A549 (cell line): ENCODE results near the gene LGR6. TPM values are rescaled to one million over a fixed set of nuclear protein-coding genes. Genes with fewer than 3 reads are reported as not detected.

Experiments used
- ATAC-seq, 2 experiments: fragments of 200-7000 bp in 1 of 2; fragments of >200 bp in 1 of 2; cut with Nextera tagmentation in 1 of 2; cut with Tn5 transposase in 1 of 2; 3 replicates each; pipeline versions ENCODE4 v1.8.0 to v1.9.1; 2018 to 2020; ENCODE audit warnings: mild to moderate bottlenecking in 1 of 2, moderate library complexity in 1 of 2
- CTCF ChIA-PET: fragments of 300-600 bp; sonication (Branson Sonifier 250); formaldehyde crosslinking; extraction: SDS; loops from one replicate; lab custom pipeline; 2021; ENCODE audit warnings: antibody characterized with exemption, inconsistent platforms; lab: Yijun Ruan, JAX
- POLR2A ChIA-PET: fragments of 350-600 bp; formaldehyde crosslinking; extraction: SDS; loops from one replicate; lab custom pipeline; 2021; ENCODE audit warnings: antibody characterized with exemption, inconsistent platforms; lab: Yijun Ruan, JAX
- DNase-seq, 2 experiments: peaks; one replicate each; pipeline versions ENCODE4 v3.0.0 to v3.0.0-alpha.2; 2011 to 2016; ENCODE audit warnings: low read depth in 1 of 2, low spot score in 1 of 2
- FAIRE-seq: peaks from 2 replicates; lab custom pipeline; 2011; peaks lifted over from hg19 to GRCh38; lab: Jason Lieb, UNC
- H3K27ac ChIP-seq, 2 experiments: fragments of >200 bp; sonication (Bioruptor Twin); formaldehyde crosslinking; 3 replicates each; pipeline ENCODE4 v1.5.1; 2016 to 2017
- H3K4me1 ChIP-seq: fragments of >200 bp; sonication (Bioruptor Twin); formaldehyde crosslinking; 3 replicates; pipeline ENCODE4 v1.6.1; 2016
- H3K4me2 ChIP-seq: fragments of >200 bp; sonication (Bioruptor Twin); formaldehyde crosslinking; 3 replicates; pipeline ENCODE4 v1.6.1; 2016
- H3K4me3 ChIP-seq: fragments of >200 bp; sonication (Bioruptor Twin); formaldehyde crosslinking; 3 replicates; pipeline ENCODE4 v1.5.1; 2016
- H3K9me3 ChIP-seq: fragments of >200 bp; sonication (Bioruptor Twin); formaldehyde crosslinking; 3 replicates; pipeline ENCODE4 v1.6.1; 2016
- CHD2 ChIP-seq: fragments of 150-350 bp; IDR thresholded peaks from 2 replicates; pipeline ENCODE4 v1.6.1; 2014; ENCODE audit warnings: low read length; ENCODE audit not compliant: partially characterized antibody
- FOSB ChIP-seq: fragments of 250-450 bp; sonication (Bioruptor Pico); IDR thresholded peaks from 2 replicates; pipeline ENCODE4 v1.5.0; 2020; ENCODE audit warnings: mild to moderate bottlenecking, moderate library complexity
- GATA3 ChIP-seq: IDR thresholded peaks from 2 replicates; pipeline ENCODE4 v1.6.1; 2012; ENCODE audit warnings: borderline replicate concordance
- HES2 ChIP-seq: fragments of >200 bp; sonication (Bioruptor Twin); formaldehyde crosslinking; IDR thresholded peaks from 2 replicates; pipeline ENCODE4 v1.6.1; 2016
- HMGXB4 ChIP-seq: fragments of 250-450 bp; sonication (Bioruptor Pico); IDR thresholded peaks from 2 replicates; pipeline ENCODE4 v1.5.0; 2021; ENCODE audit warnings: mild to moderate bottlenecking, moderate library complexity, borderline replicate concordance
- HOXB13 ChIP-seq: fragments of 250-450 bp; sonication (Bioruptor Pico); IDR thresholded peaks from 2 replicates; pipeline ENCODE4 v1.5.0; 2020; ENCODE audit warnings: low read depth, mild to moderate bottlenecking, moderate library complexity
- JUN ChIP-seq, 2 experiments: fragments of >200 bp; sonication (Bioruptor Twin); formaldehyde crosslinking; IDR thresholded peaks; 2 replicates in 1 of 2; 3 replicates in 1 of 2; pipeline ENCODE4 v1.6.1; 2016 to 2017
- KDM1A ChIP-seq: fragments of 200-600 bp; sonication (generic); IDR thresholded peaks from 2 replicates; pipeline ENCODE4 v1.6.1; 2016; ENCODE audit warnings: low read depth, mild to moderate bottlenecking
- MAFK ChIP-seq: fragments of 450-650 bp; IDR thresholded peaks from 2 replicates; pipeline ENCODE4 v1.6.1; 2014; ENCODE audit not compliant: partially characterized antibody
- MAZ ChIP-seq: fragments of 150-350 bp; IDR thresholded peaks from 2 replicates; pipeline ENCODE4 v1.6.1; 2014; ENCODE audit warnings: antibody characterized with exemption, low read depth, low read length, borderline replicate concordance
- MYC ChIP-seq: IDR thresholded peaks from 2 replicates; pipeline ENCODE4 v1.6.1; 2012; ENCODE audit warnings: mild to moderate bottlenecking, inconsistent platforms, low read length, improper control_type of control experiment, borderline replicate concordance
- NPAS2 ChIP-seq: fragments of 250-450 bp; sonication (Bioruptor Pico); IDR thresholded peaks from 2 replicates; pipeline ENCODE4 v1.8.0; 2022; ENCODE audit warnings: mild to moderate bottlenecking, moderate library complexity, borderline replicate concordance
- POLR2AphosphoS2 ChIP-seq: conservative IDR thresholded peaks from 2 replicates; pipeline ENCODE4 v1.6.1; 2012; ENCODE audit warnings: low read length, improper control_type of control experiment, inconsistent platforms
- RAD21 ChIP-seq, 2 experiments: fragments of >200 bp in 1 of 2; sonication (Bioruptor Twin) in 1 of 2; formaldehyde crosslinking in 1 of 2; IDR thresholded peaks in 1 of 2; conservative IDR thresholded peaks in 1 of 2; 2 replicates in 1 of 2; 3 replicates in 1 of 2; pipeline ENCODE4 v1.6.1; 2012 to 2018; ENCODE audit warnings: inconsistent platforms in 1 of 2
- RARB ChIP-seq: fragments of 250-450 bp; sonication (Bioruptor Pico); IDR thresholded peaks from 2 replicates; pipeline ENCODE4 v1.8.0; 2021; ENCODE audit warnings: mild to moderate bottlenecking, moderate library complexity
- RCOR1 ChIP-seq: fragments of 150-350 bp; IDR thresholded peaks from 2 replicates; pipeline ENCODE4 v1.6.1; 2014; ENCODE audit warnings: antibody characterized with exemption, low read length, low read depth
- RFX5 ChIP-seq: fragments of 450-650 bp; IDR thresholded peaks from 2 replicates; pipeline ENCODE4 v1.7.1; 2014; ENCODE audit warnings: antibody characterized with exemption, mild to moderate bottlenecking, moderate library complexity
- RNF2 ChIP-seq: fragments of 200-600 bp; sonication (generic); IDR thresholded peaks from 2 replicates; pipeline ENCODE4 v1.6.1; 2016; ENCODE audit warnings: low read depth, mild to moderate bottlenecking, antibody characterized with exemption, moderate library complexity, borderline replicate concordance
- SREBF2 ChIP-seq: fragments of 450-650 bp; IDR thresholded peaks from 2 replicates; pipeline ENCODE4 v1.6.1; 2014; ENCODE audit warnings: mild to moderate bottlenecking, moderate library complexity
- ZNF302 ChIP-seq: fragments of 250-450 bp; sonication (Bioruptor Pico); IDR thresholded peaks from 2 replicates; pipeline ENCODE4 v1.9.0; 2021; ENCODE audit warnings: inconsistent platforms, mild to moderate bottlenecking, moderate library complexity
- WGBS: methylation state at CpG from one replicate; pipeline ENCODE4 v1.1.6; 2017; ENCODE audit errors: missing lambda C conversion rate; 5-methylcytosine and 5-hydroxymethylcytosine counted together
- polyA plus RNA-seq, 4 experiments: library from polyadenylated mRNA; depleted of rRNA in 3 of 4; stranded (reverse); fragments of >200 nt; fragmentation: RNase III in 1 of 4; extraction: RNeasy Plus Mini Kit Qiagen cat#74134 plus additional on column Dnase treatment in 1 of 4; gene quantifications; 2 replicates in 3 of 4; 3 replicates in 1 of 4; pipeline ENCODE4 v1.2.3, GENCODE V29; 2011 to 2017
- TF ChIP-seq, protein P1 (sequence below): fragments of >200 bp; sonication (Bioruptor Twin); formaldehyde crosslinking; IDR thresholded peaks from 3 replicates; pipeline ENCODE4 v1.6.1; 2016
- TF ChIP-seq, protein P2 (sequence below): IDR thresholded peaks from 2 replicates; pipeline ENCODE4 v1.6.1; 2012
- TF ChIP-seq, protein P3 (sequence below): fragments of >200 bp; sonication (Bioruptor Twin); formaldehyde crosslinking; IDR thresholded peaks from 3 replicates; pipeline ENCODE4 v1.5.1; 2016

Gene LGR6
- polyA plus RNA-seq, 2 of the 4 experiments (the other 2 are of a cell fraction): 0.84 to 1.1 TPM

- no peak for TF ChIP-seq RCOR1
- no peak for TF ChIP-seq HES2
- no peak for TF ChIP-seq MAFK
- TF ChIP-seq, protein P1, sequence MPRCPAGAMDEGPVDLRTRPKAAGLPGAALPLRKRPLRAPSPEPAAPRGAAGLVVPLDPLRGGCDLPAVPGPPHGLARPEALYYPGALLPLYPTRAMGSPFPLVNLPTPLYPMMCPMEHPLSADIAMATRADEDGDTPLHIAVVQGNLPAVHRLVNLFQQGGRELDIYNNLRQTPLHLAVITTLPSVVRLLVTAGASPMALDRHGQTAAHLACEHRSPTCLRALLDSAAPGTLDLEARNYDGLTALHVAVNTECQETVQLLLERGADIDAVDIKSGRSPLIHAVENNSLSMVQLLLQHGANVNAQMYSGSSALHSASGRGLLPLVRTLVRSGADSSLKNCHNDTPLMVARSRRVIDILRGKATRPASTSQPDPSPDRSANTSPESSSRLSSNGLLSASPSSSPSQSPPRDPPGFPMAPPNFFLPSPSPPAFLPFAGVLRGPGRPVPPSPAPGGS: no peak
- no peak for TF ChIP-seq RARB (CRISPR knock-in tag)
- TF ChIP-seq MYC: no peak
- TF ChIP-seq FOSB (CRISPR knock-in tag): no peak
- TF ChIP-seq RNF2: no peak
- TF ChIP-seq SREBF2: no peak
- no peak for TF ChIP-seq HMGXB4 (CRISPR knock-in tag)
- TF ChIP-seq KDM1A: no peak
- no peak for TF ChIP-seq NPAS2 (CRISPR knock-in tag)
- TF ChIP-seq HOXB13 (CRISPR knock-in tag): no peak
- no peak for TF ChIP-seq RAD21 (conservative IDR thresholded peaks at IDR 0.05 in 1 of 2, IDR thresholded peaks at IDR 0.05 in 1 of 2)
- no peak for TF ChIP-seq CHD2
- TF ChIP-seq JUN (IDR thresholded peaks at IDR 0.05): no peak
- ChIA-PET CTCF (interaction anchor here (0.6 to 1.3 kb wide), 4 partner anchors 17 to 176 kb away, joined by 3 to 4 read pairs (median 4); partner anchors contain the start of gene PPP1R12B), POLR2A (no interaction called here)
- H3K27ac ChIP-seq: 0 out of 6 replicates have a peak overlapping the region, but pooled peaks of 1 of the 2 experiments have one; percentile 15
- ATAC-seq (no peak), FAIRE-seq (no peak), DNase-seq (no peak)
- no peaks in the 10 kb centered on the region for H3K9me3 ChIP-seq
- WGBS: 79% methylated on average over 4 of the region's 4 CpGs
- H3K4me1 ChIP-seq: peaks cover 8% of the 10 kb centered on the region; the same call in 2 of the 3 replicates
- H3K4me2 ChIP-seq: no peak overlapping the region
- H3K4me3 ChIP-seq: no peak overlapping the region
These were observed 171.7 kb downstream of the LGR6 start for GRCh38 chr1:202365092-202365815.

DNA sequence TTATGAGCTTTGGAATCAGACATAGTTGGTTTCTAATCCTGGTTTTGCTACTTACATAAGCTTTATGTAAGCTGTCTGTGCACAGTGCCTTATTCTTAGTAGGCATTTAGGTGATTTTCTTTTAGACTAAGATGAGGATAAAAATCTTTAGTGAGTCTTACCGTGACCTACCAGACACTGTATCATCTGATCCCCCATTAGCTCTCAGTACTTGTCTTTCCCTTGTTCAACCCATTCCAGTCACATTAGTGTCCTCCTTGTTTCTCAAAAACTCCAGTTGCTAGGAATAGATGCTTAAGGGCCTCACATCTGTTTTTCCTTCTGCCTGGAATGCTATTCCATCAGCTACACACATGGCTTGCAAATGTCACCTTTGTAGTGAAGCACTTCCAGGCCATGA lies 173.7 kb downstream of the LGR6 start:
- ATAC-seq (no peak), DNase-seq (no peak), FAIRE-seq (no peak)
- H3K4me3 ChIP-seq: no peak overlapping the region
- no peak for TF ChIP-seq MAZ
- TF ChIP-seq ZNF302 (CRISPR knock-in tag): no peak
- no peak for TF ChIP-seq FOSB (CRISPR knock-in tag)
- TF ChIP-seq, protein P2, sequence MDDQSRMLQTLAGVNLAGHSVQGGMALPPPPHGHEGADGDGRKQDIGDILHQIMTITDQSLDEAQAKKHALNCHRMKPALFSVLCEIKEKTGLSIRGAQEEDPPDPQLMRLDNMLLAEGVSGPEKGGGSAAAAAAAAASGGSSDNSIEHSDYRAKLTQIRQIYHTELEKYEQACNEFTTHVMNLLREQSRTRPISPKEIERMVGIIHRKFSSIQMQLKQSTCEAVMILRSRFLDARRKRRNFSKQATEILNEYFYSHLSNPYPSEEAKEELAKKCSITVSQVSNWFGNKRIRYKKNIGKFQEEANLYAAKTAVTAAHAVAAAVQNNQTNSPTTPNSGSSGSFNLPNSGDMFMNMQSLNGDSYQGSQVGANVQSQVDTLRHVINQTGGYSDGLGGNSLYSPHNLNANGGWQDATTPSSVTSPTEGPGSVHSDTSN: no peak
- no peak for TF ChIP-seq RNF2
- no peak for TF ChIP-seq POLR2AphosphoS2
- TF ChIP-seq, protein P3, sequence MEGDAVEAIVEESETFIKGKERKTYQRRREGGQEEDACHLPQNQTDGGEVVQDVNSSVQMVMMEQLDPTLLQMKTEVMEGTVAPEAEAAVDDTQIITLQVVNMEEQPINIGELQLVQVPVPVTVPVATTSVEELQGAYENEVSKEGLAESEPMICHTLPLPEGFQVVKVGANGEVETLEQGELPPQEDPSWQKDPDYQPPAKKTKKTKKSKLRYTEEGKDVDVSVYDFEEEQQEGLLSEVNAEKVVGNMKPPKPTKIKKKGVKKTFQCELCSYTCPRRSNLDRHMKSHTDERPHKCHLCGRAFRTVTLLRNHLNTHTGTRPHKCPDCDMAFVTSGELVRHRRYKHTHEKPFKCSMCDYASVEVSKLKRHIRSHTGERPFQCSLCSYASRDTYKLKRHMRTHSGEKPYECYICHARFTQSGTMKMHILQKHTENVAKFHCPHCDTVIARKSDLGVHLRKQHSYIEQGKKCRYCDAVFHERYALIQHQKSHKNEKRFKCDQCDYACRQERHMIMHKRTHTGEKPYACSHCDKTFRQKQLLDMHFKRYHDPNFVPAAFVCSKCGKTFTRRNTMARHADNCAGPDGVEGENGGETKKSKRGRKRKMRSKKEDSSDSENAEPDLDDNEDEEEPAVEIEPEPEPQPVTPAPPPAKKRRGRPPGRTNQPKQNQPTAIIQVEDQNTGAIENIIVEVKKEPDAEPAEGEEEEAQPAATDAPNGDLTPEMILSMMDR: no peak
- no peak for TF ChIP-seq RFX5
- no peak for TF ChIP-seq HOXB13 (CRISPR knock-in tag)
- no peak for TF ChIP-seq GATA3
- 88% methylated on average over 1 of the region's 1 CpG for WGBS
- ChIA-PET CTCF (no interaction called here), POLR2A (no interaction called here)
- H3K4me2 ChIP-seq: no peak overlapping the region
- no peaks in the 10 kb centered on the region for H3K9me3 ChIP-seq
- H3K4me1 ChIP-seq: peaks cover 8% of the 10 kb centered on the region; the same call in 2 of the 3 replicates
- no peak overlapping the region for H3K27ac ChIP-seq
